Measurements from ENCODE around the gene VTI1A. TPM values are rescaled to one million over a fixed set of nuclear protein-coding genes. Genes with fewer than 3 reads are reported as not detected.
"Not testable (repeated sequence)": the region's sequence is repeated elsewhere in the genome, so short reads cannot be mapped to it uniquely, and the experiment has no call there.

Gene VTI1A
- total and polyA plus RNA-seq, 7 experiments from 2014 or later, result 21.7 to 56.8 (median 40.8) TPM

DNA sequence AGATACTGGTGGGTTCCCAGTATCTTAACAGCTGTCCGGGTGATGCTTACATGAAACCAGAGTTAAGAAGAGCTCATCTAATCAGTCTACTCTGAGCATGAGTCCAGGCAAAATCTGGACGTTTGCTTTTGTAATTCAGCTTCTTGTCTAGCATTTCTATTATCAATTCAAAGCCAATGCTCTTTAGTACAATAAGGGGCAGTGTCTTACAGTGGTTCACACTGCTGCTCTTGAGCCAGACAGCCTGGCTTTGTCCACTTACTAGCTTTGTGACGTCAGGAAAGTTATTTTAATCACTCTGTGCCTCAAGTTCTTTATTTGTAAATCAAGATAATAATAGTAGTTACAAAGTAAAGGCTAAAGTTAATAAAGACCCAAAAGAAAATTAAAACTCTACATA lies 275.7 kb downstream of the VTI1A start:
- POLR2A ChIA-PET, result no interaction called here
- Histone ChIP-seq H3K4me3 (ENCODE audit: low read length) (no peak overlapping the region), H3K27ac (ENCODE audit: low read depth, low read length) (no peak overlapping the region), H3K9me3 (ENCODE audit: control insufficient read depth in 2 of 3, low read length in 3 of 3) (no peaks in the 10 kb centered on the region), H3K4me1 (ENCODE audit: control insufficient read depth in 2 of 2, insufficient read depth in 2 of 2, low read length in 2 of 2) (no peaks in the 10 kb centered on the region), H3K27me3 (ENCODE audit: control insufficient read depth in 2 of 2, insufficient read depth in 2 of 2, low read length in 2 of 2) (no peaks in the 10 kb centered on the region), H3K36me3 (ENCODE audit: control insufficient read depth in 2 of 3, insufficient read depth in 3 of 3, low read length in 3 of 3) (peaks cover 0 to 3% (median 0%) of the 10 kb centered on the region in 3 experiments)
- CTCF ChIA-PET, result interaction anchor here (0.7 to 1.5 kb wide), 2 partner anchors 403 to 662 kb away, joined by 4 to 8 read pairs; no protein-coding TSS in a partner anchor
- H3K4me3 Mint-ChIP-seq, result no peak overlapping the region
- DNase-seq (no peak), ATAC-seq (no peak)
- no peaks in the 10 kb centered on the region for H3K9me3 Mint-ChIP-seq
- peaks cover 0 to 6% (median 0%) of the 10 kb centered on the region in 7 donors for H3K4me1 Mint-ChIP-seq
- H3K27ac Mint-ChIP-seq, result no peak overlapping the region
- no peaks in the 10 kb centered on the region for H3K27me3 Mint-ChIP-seq
- intact Hi-C loops (cut with micrococcal nuclease), result loop anchor here in 1 of 2 donors (5.0 kb wide), 1 partner anchor 840 kb away; no protein-coding TSS in a partner anchor
- peaks cover 0 to 18% (median 13%) of the 10 kb centered on the region in 5 donors for H3K36me3 Mint-ChIP-seq

DNA sequence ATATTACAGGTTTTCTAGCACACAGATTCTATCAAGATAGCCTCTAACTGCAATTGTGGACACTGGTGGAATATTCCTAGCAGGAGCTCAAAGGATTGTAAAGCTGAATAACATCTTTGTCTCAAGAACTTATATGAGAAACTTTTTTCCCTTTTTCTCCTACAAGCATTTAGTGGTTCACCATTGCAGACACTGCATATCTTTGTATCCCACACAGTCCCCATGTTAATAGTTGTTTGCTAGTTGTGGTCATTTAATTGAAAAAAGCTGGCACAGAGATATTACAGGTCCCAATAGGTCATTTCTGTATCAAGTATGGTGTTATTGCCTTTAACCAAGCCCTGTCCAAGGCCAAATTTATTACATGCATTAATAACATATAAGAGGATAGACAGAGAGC lies 276.9 kb downstream of the VTI1A start:
- H3K36me3 ChIP-seq (ENCODE audit: control insufficient read depth in 2 of 3, insufficient read depth in 3 of 3, low read length in 3 of 3), result peaks cover 0 to 3% (median 0%) of the 10 kb centered on the region in 3 experiments
- POLR2A ChIA-PET, result no interaction called here
- no peak overlapping the region for H3K27ac Mint-ChIP-seq
- no peak for ATAC-seq
- H3K36me3 Mint-ChIP-seq, result peaks cover 0 to 18% (median 9%) of the 10 kb centered on the region in 5 donors
- H3K27ac ChIP-seq (ENCODE audit: low read depth, low read length), result no peak overlapping the region
- H3K4me3 Mint-ChIP-seq, result no peak overlapping the region
- H3K4me3 ChIP-seq (ENCODE audit: low read length), result no peak overlapping the region
- no peaks in the 10 kb centered on the region for H3K27me3 Mint-ChIP-seq
- CTCF ChIA-PET, result interaction anchor here (0.7 kb wide), 1 partner anchor 292 kb away, joined by 3 read pairs; no protein-coding TSS in a partner anchor
- intact Hi-C loops (cut with micrococcal nuclease), result loop anchor here in 1 of 2 donors (5.0 kb wide), 1 partner anchor 838 kb away; no protein-coding TSS in a partner anchor
- no peaks in the 10 kb centered on the region for H3K9me3 Mint-ChIP-seq
- H3K4me1 Mint-ChIP-seq, result peaks cover 0 to 6% (median 0%) of the 10 kb centered on the region in 7 donors
- no peak for DNase-seq
- H3K9me3 ChIP-seq (ENCODE audit: control insufficient read depth in 2 of 3, low read length in 3 of 3), result no peaks in the 10 kb centered on the region
- no peaks in the 10 kb centered on the region for H3K27me3 ChIP-seq (ENCODE audit: control insufficient read depth in 2 of 2, insufficient read depth in 2 of 2, low read length in 2 of 2)
- no peaks in the 10 kb centered on the region for H3K4me1 ChIP-seq (ENCODE audit: control insufficient read depth in 2 of 2, insufficient read depth in 2 of 2, low read length in 2 of 2)

DNA sequence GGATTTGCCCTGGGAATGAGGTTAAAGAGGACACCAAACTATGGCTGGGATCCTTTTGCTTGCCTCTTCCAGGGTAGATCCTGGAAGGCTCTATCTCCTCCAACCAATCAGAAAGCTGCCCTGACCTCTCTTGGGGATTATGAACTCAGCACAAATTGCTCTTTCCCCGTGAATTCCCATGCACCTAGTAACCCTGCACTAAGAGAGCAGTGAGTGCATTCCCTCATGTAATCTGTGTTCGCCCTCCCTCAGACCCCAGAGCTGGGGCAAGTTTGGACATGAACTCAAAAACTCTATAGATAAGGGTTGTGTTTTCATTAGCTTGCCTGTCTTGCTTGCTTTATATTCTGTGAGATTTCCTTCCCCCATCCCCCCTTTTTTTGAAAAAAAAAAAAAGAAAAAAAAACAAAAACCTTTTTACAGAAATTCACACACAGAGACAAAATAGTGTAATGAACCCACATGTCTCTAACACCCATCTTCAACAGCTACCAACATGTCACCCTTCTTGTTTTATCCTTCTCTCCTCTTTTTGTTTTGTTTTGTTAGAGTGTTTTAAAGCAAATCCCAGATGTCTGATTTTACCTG lies 277.5 kb downstream of the VTI1A start:
- Histone ChIP-seq H3K4me1 (ENCODE audit: control insufficient read depth in 2 of 2, insufficient read depth in 2 of 2, low read length in 2 of 2) (no peaks in the 10 kb centered on the region), H3K4me3 (ENCODE audit: low read length) (no peak overlapping the region), H3K36me3 (ENCODE audit: control insufficient read depth in 2 of 3, insufficient read depth in 3 of 3, low read length in 3 of 3) (peaks cover 0 to 3% (median 0%) of the 10 kb centered on the region in 3 experiments), H3K9me3 (ENCODE audit: control insufficient read depth in 2 of 3, low read length in 3 of 3) (no peaks in the 10 kb centered on the region), H3K27me3 (ENCODE audit: control insufficient read depth in 2 of 2, insufficient read depth in 2 of 2, low read length in 2 of 2) (no peaks in the 10 kb centered on the region), H3K27ac (ENCODE audit: low read depth, low read length) (no peak overlapping the region)
- ATAC-seq (no peak), DNase-seq (no peak)
- intact Hi-C loops (cut with micrococcal nuclease), result loop anchor here in 1 of 2 donors (5.0 kb wide), 1 partner anchor 838 kb away; no protein-coding TSS in a partner anchor
- Mint-ChIP-seq H3K36me3 (peaks cover 0 to 18% (median 9%) of the 10 kb centered on the region in 5 donors), H3K4me3 (no peak overlapping the region), H3K9me3 (no peaks in the 10 kb centered on the region), H3K4me1 (peaks cover 0 to 6% (median 0%) of the 10 kb centered on the region in 7 donors), H3K27ac (no peak overlapping the region), H3K27me3 (no peaks in the 10 kb centered on the region)
- CTCF ChIA-PET, result no interaction called here
- POLR2A ChIA-PET, result no interaction called here

DNA sequence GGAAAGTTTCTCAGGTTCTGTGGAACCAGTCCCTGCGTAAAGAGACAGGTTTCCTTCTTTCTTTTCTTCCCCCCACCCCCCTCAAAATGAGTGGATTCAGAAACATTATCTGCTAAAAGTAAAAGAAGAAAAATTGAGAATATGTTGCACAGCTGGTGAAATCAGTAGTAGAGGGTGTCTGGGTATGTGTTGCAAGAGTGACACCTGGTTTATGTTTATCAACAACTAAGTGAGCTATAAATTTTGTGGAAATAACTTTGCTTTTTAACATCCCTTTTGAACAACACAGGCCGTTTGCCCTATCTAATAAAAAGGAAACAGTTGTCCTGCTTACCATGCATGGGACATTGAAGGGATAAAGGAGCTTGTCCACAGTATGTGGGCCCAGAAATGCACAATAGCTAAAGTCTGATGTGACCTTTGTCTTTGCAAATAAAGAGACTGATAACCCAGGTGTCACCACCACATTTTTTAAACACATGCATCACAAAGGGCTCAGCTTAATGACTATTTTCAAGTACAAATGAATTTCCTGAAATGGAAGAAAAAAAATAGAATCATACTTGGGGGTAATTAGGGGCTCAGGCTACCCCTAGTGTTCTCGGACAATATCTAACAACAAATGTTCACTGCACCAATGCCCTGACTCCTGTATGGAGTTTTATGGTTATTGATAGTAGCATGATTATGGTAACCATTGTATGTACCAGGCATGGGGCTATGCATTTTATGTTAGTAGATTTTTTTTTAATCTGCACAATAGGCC lies 281.3 kb downstream of the VTI1A start:
- H3K36me3 ChIP-seq (ENCODE audit: control insufficient read depth in 2 of 3, insufficient read depth in 3 of 3, low read length in 3 of 3), result peaks cover 0 to 3% (median 0%) of the 10 kb centered on the region in 3 experiments
- Mint-ChIP-seq H3K4me1 (peaks cover 0 to 6% (median 0%) of the 10 kb centered on the region in 7 donors), H3K27ac (no peak overlapping the region), H3K4me3 (no peak overlapping the region), H3K27me3 (no peaks in the 10 kb centered on the region), H3K36me3 (peaks cover 0 to 21% (median 9%) of the 10 kb centered on the region in 5 donors), H3K9me3 (peaks cover 0 to 1% (median 0%) of the 10 kb centered on the region in 11 donors)
- POLR2A ChIA-PET, result no interaction called here
- no peaks in the 10 kb centered on the region for H3K9me3 ChIP-seq (ENCODE audit: control insufficient read depth in 2 of 3, low read length in 3 of 3)
- H3K27ac ChIP-seq (ENCODE audit: low read depth, low read length), result no peak overlapping the region
- no peak for ATAC-seq
- H3K4me3 ChIP-seq (ENCODE audit: low read length), result no peak overlapping the region
- no peaks in the 10 kb centered on the region for H3K27me3 ChIP-seq (ENCODE audit: control insufficient read depth in 2 of 2, insufficient read depth in 2 of 2, low read length in 2 of 2)
- H3K4me1 ChIP-seq (ENCODE audit: control insufficient read depth in 2 of 2, insufficient read depth in 2 of 2, low read length in 2 of 2), result no peaks in the 10 kb centered on the region
- CTCF ChIA-PET, result no interaction called here
- DNase-seq, result no peak
- intact Hi-C loops (cut with micrococcal nuclease), result no loop called here

DNA sequence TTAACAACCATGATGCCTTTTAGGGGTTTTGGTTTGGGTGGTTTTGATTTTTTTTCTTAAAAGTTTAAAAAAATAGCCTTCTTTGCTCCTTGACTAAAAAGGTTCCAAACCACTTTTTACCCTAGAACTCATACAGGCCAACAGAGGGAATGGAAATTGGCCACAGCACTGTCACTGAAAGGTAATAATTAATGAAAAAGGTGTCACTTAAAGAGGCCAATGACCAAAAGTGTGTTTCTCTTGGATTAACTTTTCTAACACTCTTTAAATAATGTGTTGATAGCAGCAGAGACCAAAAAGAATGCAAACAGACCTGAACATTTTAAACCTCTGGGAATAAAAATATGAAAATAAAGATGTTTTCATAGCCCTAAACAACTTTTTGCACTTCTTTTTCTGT lies 282.0 kb downstream of the VTI1A start:
- no peak overlapping the region for H3K27ac Mint-ChIP-seq
- peaks cover 0 to 1% (median 0%) of the 10 kb centered on the region in 11 donors for H3K9me3 Mint-ChIP-seq
- peaks cover 0 to 6% (median 0%) of the 10 kb centered on the region in 7 donors for H3K4me1 Mint-ChIP-seq
- no peak for ATAC-seq
- peaks cover 0 to 3% (median 0%) of the 10 kb centered on the region in 3 experiments for H3K36me3 ChIP-seq (ENCODE audit: control insufficient read depth in 2 of 3, insufficient read depth in 3 of 3, low read length in 3 of 3)
- DNase-seq, result no peak
- no peaks in the 10 kb centered on the region for H3K27me3 ChIP-seq (ENCODE audit: control insufficient read depth in 2 of 2, insufficient read depth in 2 of 2, low read length in 2 of 2)
- ChIA-PET CTCF (no interaction called here), POLR2A (no interaction called here)
- H3K4me3 Mint-ChIP-seq, result no peak overlapping the region
- H3K4me3 ChIP-seq (ENCODE audit: low read length), result no peak overlapping the region
- no peaks in the 10 kb centered on the region for H3K4me1 ChIP-seq (ENCODE audit: control insufficient read depth in 2 of 2, insufficient read depth in 2 of 2, low read length in 2 of 2)
- H3K36me3 Mint-ChIP-seq, result peaks cover 0 to 23% (median 10%) of the 10 kb centered on the region in 5 donors
- no peaks in the 10 kb centered on the region for H3K9me3 ChIP-seq (ENCODE audit: control insufficient read depth in 2 of 3, low read length in 3 of 3)
- H3K27me3 Mint-ChIP-seq, result no peaks in the 10 kb centered on the region
- intact Hi-C loops (cut with micrococcal nuclease), result no loop called here
- no peak overlapping the region for H3K27ac ChIP-seq (ENCODE audit: low read depth, low read length)

DNA sequence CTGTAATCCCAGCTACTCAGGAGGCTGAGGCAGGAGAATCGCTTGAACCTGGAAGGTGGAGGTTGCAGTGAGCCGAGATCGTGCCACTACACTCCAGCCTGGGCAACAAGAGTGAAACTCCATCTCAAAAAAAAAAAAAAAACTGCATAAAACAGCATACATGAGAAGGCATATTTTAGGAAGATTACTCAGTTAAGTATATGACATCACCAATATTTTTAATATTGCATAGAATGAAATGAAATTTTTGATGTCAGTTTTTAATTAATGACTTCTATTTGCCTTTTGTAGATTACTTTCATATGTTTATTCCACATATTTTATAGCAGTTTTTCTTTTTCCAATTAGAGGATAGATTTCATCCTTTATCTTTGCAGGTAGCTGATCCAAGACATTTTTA lies 284.4 kb downstream of the VTI1A start:
- H3K4me1 Mint-ChIP-seq; H3K27ac ChIP-seq (ENCODE audit: low read depth, low read length); ATAC-seq; H3K27me3 ChIP-seq (ENCODE audit: control insufficient read depth in 2 of 2, insufficient read depth in 2 of 2, low read length in 2 of 2); H3K27me3 Mint-ChIP-seq; CTCF ChIA-PET; H3K4me3 ChIP-seq (ENCODE audit: low read length); H3K9me3 ChIP-seq (ENCODE audit: control insufficient read depth in 2 of 3, low read length in 3 of 3); H3K4me1 ChIP-seq (ENCODE audit: control insufficient read depth in 2 of 2, insufficient read depth in 2 of 2, low read length in 2 of 2); H3K27ac Mint-ChIP-seq; H3K36me3 ChIP-seq (ENCODE audit: control insufficient read depth in 2 of 3, insufficient read depth in 3 of 3, low read length in 3 of 3); H3K4me3 Mint-ChIP-seq; H3K9me3 Mint-ChIP-seq; intact Hi-C loops (cut with micrococcal nuclease); DNase-seq: not testable (repeated sequence)
- POLR2A ChIA-PET, result interaction anchor here (0.9 kb wide), 1 partner anchor 233 kb away, joined by 5 read pairs; no protein-coding TSS in a partner anchor
- peaks cover 0 to 20% (median 4%) of the 10 kb centered on the region in 5 donors for H3K36me3 Mint-ChIP-seq
